Measurements from ENCODE around the gene ZCCHC14. TPM values are rescaled to one million over a fixed set of nuclear protein-coding genes. Genes with fewer than 3 reads are reported as not detected.

ZCCHC14 gene
- total RNA-seq, 1 experiment from 2014 or later: 37.8 TPM

DNA sequence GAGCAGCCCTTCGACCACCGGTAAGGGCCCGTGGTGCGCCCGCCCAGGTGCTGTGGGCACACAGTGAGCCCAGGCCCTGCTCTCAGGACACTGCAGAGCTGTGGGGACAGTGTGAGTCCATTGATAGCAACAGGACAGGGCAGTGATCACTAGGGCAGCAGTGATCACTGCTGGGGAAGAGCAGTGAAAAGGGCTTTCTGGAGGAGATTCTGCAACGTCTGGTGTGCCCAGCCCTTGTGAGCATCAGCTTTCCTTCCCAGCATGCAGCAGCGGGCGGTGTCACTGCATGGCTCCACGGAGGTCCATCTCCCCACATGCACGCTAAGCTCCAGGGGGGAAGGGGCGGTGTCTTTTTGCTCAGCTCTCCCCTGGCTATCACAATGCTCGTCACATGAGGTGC lies 68.6 kb downstream of the ZCCHC14 start:
- POLR2A ChIA-PET: no interaction called here
- no peak for ATAC-seq
- H3K4me2 ChIP-seq (ENCODE audit: low read length): no peak overlapping the region
- no peaks in the 10 kb centered on the region for H4K20me1 ChIP-seq (ENCODE audit: insufficient read depth)
- BruUV-seq (replicated peaks): no TSS peak
- RAD21 ChIA-PET (ENCODE audit: low non-redundant PET in 1 of 2, low total read pairs in 2 of 2, uncharacterized antibody in 2 of 2, unreplicated experiment in 2 of 2): no interaction called here
- H3K36me3 ChIP-seq (ENCODE audit: control insufficient read depth in 1 of 2, insufficient read depth in 2 of 2, low read length in 2 of 2): peaks cover 15 to 18% of the 10 kb centered on the region in 2 experiments; a peak in 2 of 4 replicates
- H3K9me2 ChIP-seq (ENCODE audit: insufficient read depth): no peaks in the 10 kb centered on the region
- intact Hi-C loops (cut with micrococcal nuclease): no loop called here
- H3K4me3 ChIP-seq (replicated peaks in 1 of 2; ENCODE audit: low read depth in 1 of 2, low read length in 2 of 2): no peak overlapping the region
- TF ChIP-seq POLR2AphosphoS5 (IDR thresholded peaks at IDR 0.05; ENCODE audit: low read depth, low read length): no peak
- TF ChIP-seq, protein P1, sequence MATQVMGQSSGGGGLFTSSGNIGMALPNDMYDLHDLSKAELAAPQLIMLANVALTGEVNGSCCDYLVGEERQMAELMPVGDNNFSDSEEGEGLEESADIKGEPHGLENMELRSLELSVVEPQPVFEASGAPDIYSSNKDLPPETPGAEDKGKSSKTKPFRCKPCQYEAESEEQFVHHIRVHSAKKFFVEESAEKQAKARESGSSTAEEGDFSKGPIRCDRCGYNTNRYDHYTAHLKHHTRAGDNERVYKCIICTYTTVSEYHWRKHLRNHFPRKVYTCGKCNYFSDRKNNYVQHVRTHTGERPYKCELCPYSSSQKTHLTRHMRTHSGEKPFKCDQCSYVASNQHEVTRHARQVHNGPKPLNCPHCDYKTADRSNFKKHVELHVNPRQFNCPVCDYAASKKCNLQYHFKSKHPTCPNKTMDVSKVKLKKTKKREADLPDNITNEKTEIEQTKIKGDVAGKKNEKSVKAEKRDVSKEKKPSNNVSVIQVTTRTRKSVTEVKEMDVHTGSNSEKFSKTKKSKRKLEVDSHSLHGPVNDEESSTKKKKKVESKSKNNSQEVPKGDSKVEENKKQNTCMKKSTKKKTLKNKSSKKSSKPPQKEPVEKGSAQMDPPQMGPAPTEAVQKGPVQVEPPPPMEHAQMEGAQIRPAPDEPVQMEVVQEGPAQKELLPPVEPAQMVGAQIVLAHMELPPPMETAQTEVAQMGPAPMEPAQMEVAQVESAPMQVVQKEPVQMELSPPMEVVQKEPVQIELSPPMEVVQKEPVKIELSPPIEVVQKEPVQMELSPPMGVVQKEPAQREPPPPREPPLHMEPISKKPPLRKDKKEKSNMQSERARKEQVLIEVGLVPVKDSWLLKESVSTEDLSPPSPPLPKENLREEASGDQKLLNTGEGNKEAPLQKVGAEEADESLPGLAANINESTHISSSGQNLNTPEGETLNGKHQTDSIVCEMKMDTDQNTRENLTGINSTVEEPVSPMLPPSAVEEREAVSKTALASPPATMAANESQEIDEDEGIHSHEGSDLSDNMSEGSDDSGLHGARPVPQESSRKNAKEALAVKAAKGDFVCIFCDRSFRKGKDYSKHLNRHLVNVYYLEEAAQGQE (IDR thresholded peaks at IDR 0.05; ENCODE audit: low read depth): no peak
- TF ChIP-seq SP1 (IDR thresholded peaks at IDR 0.05; ENCODE audit: low read depth): no peak
- TF ChIP-seq, protein P2, sequence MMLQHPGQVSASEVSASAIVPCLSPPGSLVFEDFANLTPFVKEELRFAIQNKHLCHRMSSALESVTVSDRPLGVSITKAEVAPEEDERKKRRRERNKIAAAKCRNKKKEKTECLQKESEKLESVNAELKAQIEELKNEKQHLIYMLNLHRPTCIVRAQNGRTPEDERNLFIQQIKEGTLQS (IDR thresholded peaks at IDR 0.05): no peak
- TF ChIP-seq TCF7L2 (IDR thresholded peaks at IDR 0.05; ENCODE audit: borderline replicate concordance, extremely low read depth, insufficient read depth, insufficient read length): no peak
- TF ChIP-seq FOSL1 (IDR thresholded peaks at IDR 0.05; ENCODE audit: low read depth): no peak
- TF ChIP-seq ZFX (IDR thresholded peaks at IDR 0.05): no peak
- TF ChIP-seq, protein P3, sequence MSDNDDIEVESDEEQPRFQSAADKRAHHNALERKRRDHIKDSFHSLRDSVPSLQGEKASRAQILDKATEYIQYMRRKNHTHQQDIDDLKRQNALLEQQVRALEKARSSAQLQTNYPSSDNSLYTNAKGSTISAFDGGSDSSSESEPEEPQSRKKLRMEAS (IDR thresholded peaks at IDR 0.05): no peak
- no peak for TF ChIP-seq CEBPB (IDR thresholded peaks at IDR 0.05; ENCODE audit: low read depth)
- no peak for TF ChIP-seq CBX3 (IDR thresholded peaks at IDR 0.05; ENCODE audit: low read depth)
- TF ChIP-seq RAD21 (IDR thresholded peaks at IDR 0.05; ENCODE audit: low read depth): no peak
- TF ChIP-seq YY1 (IDR thresholded peaks at IDR 0.05; ENCODE audit: extremely low read depth, insufficient replicate concordance, low read depth, low read length): no peak
- TF ChIP-seq POLR2A (IDR thresholded peaks at IDR 0.05; ENCODE audit: borderline replicate concordance, extremely low read depth, insufficient read depth, insufficient read length): no peak
- TF ChIP-seq SRF (IDR thresholded peaks at IDR 0.05; ENCODE audit: low read depth): no peak
- TF ChIP-seq SIN3A (IDR thresholded peaks at IDR 0.05; ENCODE audit: low read depth): no peak
- TF ChIP-seq ELF1 (IDR thresholded peaks at IDR 0.05; ENCODE audit: borderline replicate concordance, low read depth): no peak
- no peak for TF ChIP-seq EZH2phosphoT487 (IDR thresholded peaks at IDR 0.05; ENCODE audit: borderline replicate concordance)
- CTCF ChIA-PET: no interaction called here
- no peak for DNase-seq (ENCODE audit: low read depth, low spot score)
- H3K27me3 ChIP-seq (ENCODE audit: insufficient read depth, low read length): no peaks in the 10 kb centered on the region
- H2AFZ ChIP-seq (ENCODE audit: low read depth, low read length, poor library complexity, severe bottlenecking): no peak overlapping the region
- H3K27ac ChIP-seq (ENCODE audit: low read depth, low read length): no peak overlapping the region; the same call in 1 of the 2 replicates
- H3K9ac ChIP-seq (ENCODE audit: low read length): no peak overlapping the region
- H3K79me2 ChIP-seq (ENCODE audit: insufficient read depth, low read length): peaks cover 6% of the 10 kb centered on the region; the same call in 1 of the 2 replicates
- no peaks in the 10 kb centered on the region for H3K9me3 ChIP-seq (ENCODE audit: control insufficient read depth in 1 of 2, insufficient read depth in 1 of 2, low read depth in 1 of 2, low read length in 2 of 2)
- no peaks in the 10 kb centered on the region for H3K4me1 ChIP-seq (ENCODE audit: control insufficient read depth in 1 of 2, insufficient read depth in 2 of 2, low read length in 2 of 2)

All from HCT116 (cell line).